Neuronal stem cell (in vitro differentiated cells): ENCODE measurements around the gene SLC17A7.
"Not testable (repeated sequence)": the region's sequence is repeated elsewhere in the genome, so short reads cannot be mapped to it uniquely, and the experiment has no call there.

Source experiments
- DNase-seq: peaks from one replicate; pipeline ENCODE4 v3.0.0-alpha.2; 2013; ENCODE audit warnings: low spot score
- H2AFZ ChIP-seq: one replicate; pipeline ENCODE4 v1.6.1; 2013; ENCODE audit warnings: mild to moderate bottlenecking, low read length, inconsistent platforms
- H2AK5ac ChIP-seq: 2 replicates; pipeline ENCODE4 v1.6.1; 2013; ENCODE audit warnings: low read depth, mild to moderate bottlenecking, inconsistent platforms, low read length, moderate library complexity, mixed read lengths
- H2BK120ac ChIP-seq: 2 replicates; pipeline ENCODE4 v1.6.1; 2013; ENCODE audit warnings: low read depth, mild to moderate bottlenecking, inconsistent platforms, low read length, moderate library complexity, mixed read lengths
- H2BK12ac ChIP-seq: one replicate; pipeline ENCODE4 v1.6.1; 2013; ENCODE audit warnings: low read length, inconsistent platforms
- H2BK15ac ChIP-seq: 2 replicates; pipeline ENCODE4 v1.6.1; 2013; ENCODE audit warnings: mild to moderate bottlenecking, low read length, inconsistent platforms, mixed read lengths
- H2BK5ac ChIP-seq: one replicate; pipeline ENCODE4 v1.6.1; 2013; ENCODE audit warnings: inconsistent platforms, mild to moderate bottlenecking, low read length, moderate library complexity
- H3K14ac ChIP-seq: one replicate; pipeline ENCODE4 v1.6.1; 2013; ENCODE audit warnings: low read length, inconsistent platforms
- H3K18ac ChIP-seq: 2 replicates; pipeline ENCODE4 v1.6.1; 2013; ENCODE audit warnings: low read length, inconsistent platforms
- H3K23ac ChIP-seq: 2 replicates; pipeline ENCODE4 v1.6.1; 2013; ENCODE audit warnings: low read depth, mild to moderate bottlenecking, mixed read lengths, low read length, inconsistent platforms; ENCODE audit not compliant: poor library complexity
- H3K27ac ChIP-seq: replicated peaks from 3 replicates; pipeline ENCODE4 v1.5.1; 2013; ENCODE audit warnings: low read length, inconsistent platforms
- H3K27me3 ChIP-seq, 3 experiments: 2 replicates each; pipeline ENCODE4 v1.6.1; 2013; ENCODE audit warnings: low read length in 3 of 3, mild to moderate bottlenecking in 2 of 3, inconsistent platforms in 1 of 3, low read depth in 1 of 3, mixed read lengths in 1 of 3, moderate library complexity in 1 of 3; ENCODE audit not compliant: control insufficient read depth in 3 of 3, insufficient read depth in 3 of 3
- H3K36me3 ChIP-seq, 2 donors: replicated peaks in 1 of 2; 2 replicates each; pipeline ENCODE4 v1.6.1; 2013; ENCODE audit warnings: low read length in 2 of 2; ENCODE audit not compliant: control insufficient read depth in 2 of 2, insufficient read depth in 2 of 2
- H3K4ac ChIP-seq: 2 replicates; pipeline ENCODE4 v1.6.1; 2013; ENCODE audit warnings: inconsistent platforms, mild to moderate bottlenecking, low read length, moderate library complexity
- H3K4me1 ChIP-seq, 2 donors: 1 replicate in 1 of 2; 2 replicates in 1 of 2; pipeline ENCODE4 v1.6.1; 2013; ENCODE audit warnings: low read length in 2 of 2, low read depth in 1 of 2; ENCODE audit not compliant: control insufficient read depth in 2 of 2, insufficient read depth in 1 of 2
- H3K4me2 ChIP-seq: one replicate; pipeline ENCODE4 v1.6.1; 2013; ENCODE audit warnings: mild to moderate bottlenecking, low read length, inconsistent platforms; ENCODE audit not compliant: insufficient read depth, poor library complexity, severe bottlenecking
- H3K4me3 ChIP-seq, 2 donors: 2 replicates each; pipeline ENCODE4 v1.5.1; 2013; ENCODE audit warnings: low read length in 2 of 2, mild to moderate bottlenecking in 2 of 2, inconsistent platforms in 1 of 2, moderate library complexity in 1 of 2
- H3K79me1 ChIP-seq: one replicate; pipeline ENCODE4 v1.6.1; 2013; ENCODE audit warnings: low read depth, mild to moderate bottlenecking, inconsistent platforms, low read length, moderate library complexity
- H3K9ac ChIP-seq: one replicate; pipeline ENCODE4 v1.6.1; 2013; ENCODE audit warnings: mild to moderate bottlenecking, low read depth, low read length, inconsistent platforms; ENCODE audit not compliant: poor library complexity
- H3K9me3 ChIP-seq, 2 donors: replicated peaks in 1 of 2; 2 replicates each; pipeline versions ENCODE3 to v1.6.1; 2013; ENCODE audit warnings: low read length in 2 of 2, mild to moderate bottlenecking in 2 of 2, inconsistent platforms in 1 of 2, low read depth in 1 of 2, mixed read lengths in 1 of 2, moderate library complexity in 1 of 2; ENCODE audit not compliant: control insufficient read depth in 2 of 2, insufficient read depth in 1 of 2
- H4K8ac ChIP-seq: one replicate; pipeline ENCODE4 v1.6.1; 2013; ENCODE audit warnings: low read depth, mild to moderate bottlenecking, inconsistent platforms, low read length, moderate library complexity
- H4K91ac ChIP-seq: one replicate; pipeline ENCODE4 v1.6.1; 2013; ENCODE audit warnings: low read length, low read depth, mild to moderate bottlenecking, inconsistent platforms; ENCODE audit not compliant: poor library complexity
- WGBS, 2 donors: extraction: QIAGEN DNeasy Blood & Tissue Kit; methylation state at CpG; one replicate each; pipeline ENCODE4 v1.1.7; 2013; ENCODE audit warnings: missing lambda C conversion rate in 2 of 2, mixed read lengths in 1 of 2; ENCODE audit not compliant: insufficient read length in 2 of 2, insufficient replicate concordance in 1 of 2; ENCODE audit errors: extremely low coverage in 2 of 2; 5-methylcytosine and 5-hydroxymethylcytosine counted together

The SLC17A7 gene

GRCh38 chr19:49444100-49444700 lies 2.9 kb upstream of the SLC17A7 start:
- H4K91ac ChIP-seq, H2BK120ac ChIP-seq, H3K4me2 ChIP-seq, H2BK12ac ChIP-seq, H2BK5ac ChIP-seq, H3K4ac ChIP-seq, H3K9me3 ChIP-seq, H3K4me3 ChIP-seq, H2BK15ac ChIP-seq, H3K14ac ChIP-seq, H3K23ac ChIP-seq, H2AK5ac ChIP-seq, DNase-seq, H3K79me1 ChIP-seq, H3K27ac ChIP-seq, H4K8ac ChIP-seq, H3K18ac ChIP-seq, H3K9ac ChIP-seq: not testable (repeated sequence)
- Histone ChIP-seq H2AFZ (peak overlapping the region; percentile 99), H3K27me3 (peaks cover 8 to 32% (median 32%) of the 10 kb centered on the region in 3 experiments), H3K36me3 (peaks cover 23 to 28% of the 10 kb centered on the region in 2 donors), H3K4me1 (peaks cover 0 to 12% of the 10 kb centered on the region in 2 donors)
- no CpG with 5 or more reads among the region's 5 CpGs for WGBS, 2 donors

- Histone ChIP-seq H3K27me3 (peaks cover 8 to 38% (median 38%) of the 10 kb centered on the region in 3 experiments), H3K4me2 (peak overlapping the region; percentile 100), H2BK12ac (peak overlapping the region; percentile 90), H2BK5ac (peak overlapping the region; percentile 75), H3K27ac (peak overlapping the region; percentile 82), H3K14ac (no peak overlapping the region), H3K4me3 (peak overlapping the region; percentile 47 to 84), H3K36me3 (peaks cover 18 to 22% of the 10 kb centered on the region in 2 donors), H3K79me1 (peaks cover 8% of the 10 kb centered on the region), H3K23ac (peak overlapping the region; percentile 80), H3K9ac (peak overlapping the region; percentile 92), H4K91ac (no peak overlapping the region), H3K18ac (peak overlapping the region; percentile 95), H2BK15ac (peak overlapping the region; percentile 94), H3K9me3 (no peaks in the 10 kb centered on the region), H4K8ac (no peak overlapping the region), H2BK120ac (no peak overlapping the region), H2AFZ (peak overlapping the region; percentile 99), H3K4me1 (peaks cover 0 to 12% of the 10 kb centered on the region in 2 donors), H2AK5ac (no peak overlapping the region), H3K4ac (peak overlapping the region; percentile 98)
- no CpG with 5 or more reads among the region's 47 CpGs for WGBS, 2 donors
- DNase-seq, result peak; percentile 96
These were observed 2.2 kb upstream of the SLC17A7 start for GRCh38 chr19:49443366-49444099.

DNA sequence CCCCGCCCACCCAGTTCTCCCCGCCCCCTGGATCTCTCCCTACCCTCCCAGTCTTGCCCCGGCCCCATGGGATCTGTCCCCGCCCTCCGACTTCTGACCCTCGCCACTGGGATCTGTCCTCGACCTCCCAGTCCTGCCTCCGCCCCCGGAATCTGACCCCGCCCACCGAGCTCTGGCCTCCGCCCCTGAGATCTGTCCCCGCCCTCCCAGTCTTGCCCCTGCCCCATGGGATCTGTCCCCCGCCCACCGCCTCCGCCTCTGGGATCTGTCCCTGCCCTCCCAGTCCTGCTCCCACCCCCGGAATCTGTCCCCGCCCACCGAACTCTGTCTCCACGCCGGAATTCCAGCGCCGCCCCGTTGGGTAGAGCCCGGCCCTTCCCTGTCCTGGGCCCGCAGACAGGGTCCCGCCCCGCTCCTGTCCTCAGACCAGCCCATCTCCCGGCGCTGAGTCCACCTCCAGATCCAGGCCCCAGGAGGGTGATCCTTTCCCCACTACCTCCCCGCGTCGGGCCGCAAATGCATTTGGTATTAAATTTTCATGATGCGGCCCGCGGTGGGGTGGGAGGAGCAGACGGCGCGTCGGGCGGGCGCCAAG lies 1.5 kb upstream of the SLC17A7 start:
- Histone ChIP-seq H2BK12ac (peak overlapping the region; percentile 90), H2BK120ac (no peak overlapping the region), H3K9me3 (no peaks in the 10 kb centered on the region), H4K8ac (no peak overlapping the region), H3K14ac (peak overlapping the region; percentile 8), H3K4me1 (peaks cover 0 to 10% of the 10 kb centered on the region in 2 donors), H2AFZ (peak overlapping the region; percentile 99), H3K4me3 (peak overlapping the region; percentile 47 to 84), H3K9ac (peak overlapping the region; percentile 92), H3K4me2 (peak overlapping the region; percentile 100), H3K23ac (peak overlapping the region; percentile 80), H3K27me3 (peaks cover 8 to 45% (median 45%) of the 10 kb centered on the region in 3 experiments), H3K36me3 (peaks cover 12 to 15% of the 10 kb centered on the region in 2 donors), H3K27ac (peak overlapping the region; percentile 82), H2AK5ac (no peak overlapping the region), H3K79me1 (peaks cover 4% of the 10 kb centered on the region), H3K4ac (peak overlapping the region; percentile 98), H3K18ac (peak overlapping the region; percentile 95), H4K91ac (no peak overlapping the region), H2BK5ac (peak overlapping the region; percentile 75), H2BK15ac (peak overlapping the region; percentile 94)
- DNase-seq, result peak; percentile 92
- no CpG with 5 or more reads among the region's 43 CpGs for WGBS, 2 donors

DNA sequence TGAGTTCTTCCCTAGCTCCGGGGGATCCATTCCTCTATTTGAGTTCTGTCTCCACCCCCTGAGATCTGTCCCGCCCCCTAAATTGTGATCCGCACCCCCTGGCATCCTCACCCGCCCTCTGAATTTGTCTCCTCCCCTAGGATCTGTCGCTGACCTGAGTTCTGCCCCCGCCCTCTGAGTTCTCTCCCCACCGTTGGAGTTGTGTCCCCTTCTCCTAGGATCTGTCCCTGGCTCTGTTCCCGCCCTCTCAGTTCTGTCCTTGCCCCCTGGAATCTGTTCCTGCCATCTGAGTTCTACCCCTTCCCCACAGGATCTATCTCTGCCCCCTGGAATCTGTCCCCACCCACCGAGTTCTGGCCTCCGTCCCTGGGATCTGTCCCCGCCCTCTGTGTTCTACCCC lies 1.0 kb upstream of the SLC17A7 start:
- H3K79me1 ChIP-seq, result peaks cover 1% of the 10 kb centered on the region
- no CpG with 5 or more reads among the region's 11 CpGs for WGBS, 2 donors
- H3K36me3 ChIP-seq, result peaks cover 9 to 10% of the 10 kb centered on the region in 2 donors
- no peak overlapping the region for H3K27ac ChIP-seq
- no peak overlapping the region for H3K9ac ChIP-seq
- peaks cover 9 to 50% (median 50%) of the 10 kb centered on the region in 3 experiments for H3K27me3 ChIP-seq
- peak overlapping the region; percentile 53 for H3K4me2 ChIP-seq
- no peak overlapping the region for H2BK12ac ChIP-seq
- H3K4ac ChIP-seq, result no peak overlapping the region
- no peak overlapping the region for H2BK5ac ChIP-seq
- peak overlapping the region; percentile 50 for H3K18ac ChIP-seq
- H3K23ac ChIP-seq, result no peak overlapping the region
- no peak overlapping the region for H2BK120ac ChIP-seq
- peaks cover 0 to 10% of the 10 kb centered on the region in 2 donors for H3K4me1 ChIP-seq
- H4K91ac ChIP-seq, result no peak overlapping the region
- H3K14ac ChIP-seq, result no peak overlapping the region
- peak overlapping the region in 1 of 2 donors; percentile 25 for H3K4me3 ChIP-seq
- H2BK15ac ChIP-seq, result no peak overlapping the region
- H2AFZ ChIP-seq, result peak overlapping the region; percentile 99
- DNase-seq, result no peak
- peak overlapping the region; percentile 3 for H2AK5ac ChIP-seq
- no peaks in the 10 kb centered on the region for H3K9me3 ChIP-seq
- H4K8ac ChIP-seq, result no peak overlapping the region
